ENCODE measurements around the gene TMEM225.
A peak's percentile ranks its signal among the peaks of the same experiment; 100 is the strongest.
"Not testable (repeated sequence)": the region's sequence is repeated elsewhere in the genome, so short reads cannot be mapped to it uniquely, and the experiment has no call there.

Gene TMEM225, protein sequence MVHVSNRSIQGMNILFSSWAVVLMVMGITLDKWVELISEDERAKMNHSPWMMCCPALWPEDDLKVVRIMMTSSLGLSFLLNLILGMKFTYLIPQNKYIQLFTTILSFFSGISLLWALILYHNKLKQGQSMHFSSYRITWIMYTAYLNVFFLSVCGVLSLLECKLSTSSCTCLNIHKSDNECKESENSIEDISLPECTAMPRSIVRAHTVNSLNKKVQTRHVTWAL

DNA sequence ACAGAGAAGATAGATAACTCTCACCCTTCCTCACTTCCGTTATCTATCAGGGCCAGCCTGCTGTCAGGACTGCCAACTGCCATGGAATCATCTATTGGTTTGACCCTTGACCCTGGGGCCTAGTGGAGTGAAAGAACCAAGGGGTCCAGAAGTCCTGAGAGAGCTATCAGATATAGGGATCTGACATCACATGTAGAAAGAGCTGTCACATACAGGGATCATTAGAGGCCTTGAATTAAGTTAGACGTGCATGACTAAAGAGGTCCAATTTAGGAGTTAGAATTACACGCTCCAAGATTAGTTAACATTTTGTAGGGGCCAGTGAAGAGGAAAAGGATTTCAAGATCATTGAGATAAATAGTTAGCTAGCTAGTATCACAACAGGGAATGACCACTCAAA lies at the start of gene TMEM225:
Gene TMEM225 (minus strand): TSS at position 101 of the 400 bp plus-strand sequence. CDS start 245 bp downstream, outside the sequence.
- DNase-seq: no peak

GRCh38 chr11:123924027-123924426 lies 38.6 kb upstream of the TMEM225 start:
- peak; percentile 71 for DNase-seq

DNA sequence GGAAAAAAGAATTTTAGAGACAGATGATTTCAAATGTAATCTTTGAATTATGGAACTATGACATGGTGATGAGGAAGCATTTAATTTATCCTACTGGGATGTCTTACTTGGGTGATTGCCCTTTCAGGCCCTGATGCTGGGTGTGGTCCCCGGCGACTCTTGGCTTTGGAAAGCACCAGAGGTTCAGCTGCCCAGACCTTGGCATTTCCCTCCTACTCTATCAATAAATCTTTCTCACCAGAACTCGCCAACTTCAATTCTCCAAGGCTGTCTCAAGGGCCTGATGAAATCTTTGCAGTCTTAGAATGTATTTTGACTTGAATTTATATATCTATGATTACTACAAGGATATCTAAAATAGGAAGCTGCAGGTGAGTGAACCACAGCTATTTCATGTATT lies 35.5 kb upstream of the TMEM225 start:
- DNase-seq: no peak

DNA sequence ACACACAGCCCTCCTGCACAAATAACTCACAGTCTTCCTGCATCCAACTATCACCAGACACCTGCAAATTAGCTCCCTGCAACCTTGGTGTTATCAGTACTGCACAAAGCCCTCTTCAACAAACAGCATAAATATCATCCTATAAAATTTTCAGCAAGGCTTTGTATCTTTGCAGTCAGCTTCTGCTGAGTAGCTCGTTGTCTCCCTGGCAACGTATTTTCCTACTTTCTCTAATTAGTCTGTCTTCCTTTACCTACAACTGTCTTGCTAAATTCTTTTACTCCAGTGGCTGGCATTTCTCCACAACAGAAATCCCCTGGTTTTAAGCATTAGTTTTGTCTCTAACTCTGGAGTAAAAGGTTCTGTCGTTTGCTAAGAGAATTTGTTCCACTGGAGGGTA lies 20.4 kb upstream of the TMEM225 start:
- peak; percentile 44 for DNase-seq

- no peak for DNase-seq
Observed at GRCh38 chr11:123904932-123905331, 19.5 kb upstream of the TMEM225 start.

DNA sequence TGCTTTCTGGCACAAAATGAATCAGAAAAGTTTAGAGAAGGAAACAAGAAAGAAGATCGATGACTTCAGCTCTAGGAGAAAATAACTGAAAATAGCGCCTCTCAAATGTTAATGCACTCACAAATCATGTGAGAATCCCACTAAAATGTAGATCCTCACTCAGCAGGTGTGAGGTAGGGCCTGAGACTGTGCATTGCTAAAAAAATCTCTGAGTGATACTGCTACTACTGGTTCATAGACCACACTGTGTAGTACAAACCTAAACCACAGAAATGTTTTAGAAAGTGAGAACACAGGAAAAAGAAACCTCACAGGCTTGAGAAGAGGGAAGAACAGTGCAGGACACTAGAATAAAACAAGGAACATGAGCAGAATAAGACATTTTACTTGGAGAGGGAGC lies 18.5 kb upstream of the TMEM225 start:
- no peak for DNase-seq

GRCh38 chr11:123901867-123902266 lies 16.4 kb upstream of the TMEM225 start, which contains the start of gene OR8D4:
Gene OR8D4, plus strand, starts transcription at chr11:123902167. Its CDS starts 4,265 bp downstream, at chr11:123906432.
- no peak for DNase-seq

GRCh38 chr11:123899792-123900191 lies 14.3 kb upstream of the TMEM225 start:
- DNase-seq: no peak

GRCh38 chr11:123892031-123892430 lies 6.6 kb upstream of the TMEM225 start:
- no peak for DNase-seq

- DNase-seq: no peak
Observed at GRCh38 chr11:123880912-123881311, 4.6 kb downstream of the TMEM225 start.

DNA sequence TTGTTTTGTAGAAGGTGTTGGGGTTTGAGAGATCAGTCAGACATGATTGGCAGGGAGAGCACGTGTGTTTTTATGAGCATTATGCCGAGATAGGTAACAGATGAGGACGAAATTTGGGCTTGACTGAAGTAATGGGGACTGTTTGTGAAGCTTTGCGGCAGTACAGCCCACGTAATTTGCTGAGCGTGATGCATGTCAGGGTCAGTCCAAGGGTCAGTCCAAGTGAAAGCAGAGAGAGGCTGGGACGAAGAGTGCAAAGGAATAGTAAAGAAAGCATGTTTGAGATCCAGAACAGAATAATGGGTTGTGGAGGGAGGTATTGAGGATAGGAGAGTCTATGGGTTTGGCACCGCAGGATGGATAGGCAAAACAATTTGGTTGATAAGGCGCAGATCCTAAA lies 17.7 kb downstream of the TMEM225 start:
- DNase-seq: not testable (repeated sequence)

- not testable (repeated sequence) for DNase-seq
Observed at GRCh38 chr11:123865293-123865692, 20.2 kb downstream of the TMEM225 start.

DNA sequence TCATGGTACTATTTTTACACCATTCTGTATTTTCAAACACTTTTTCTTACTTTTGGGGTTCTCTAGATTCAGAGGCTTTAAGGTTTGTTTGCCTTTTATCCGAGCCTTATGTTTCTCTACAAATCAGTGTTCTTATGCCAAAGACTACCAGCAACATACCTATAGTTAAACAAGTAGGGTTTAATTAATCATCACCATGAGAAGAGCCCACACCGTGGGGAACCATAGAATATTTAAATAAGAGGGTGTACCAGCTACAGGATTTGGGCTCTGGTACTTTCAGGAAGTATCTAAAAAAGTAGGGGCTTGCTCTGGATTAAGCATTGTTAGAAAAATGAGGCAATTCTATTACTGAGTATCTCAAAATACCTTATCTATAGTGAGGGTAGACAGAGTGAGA lies 25.7 kb downstream of the TMEM225 start:
- no peak for DNase-seq

DNA sequence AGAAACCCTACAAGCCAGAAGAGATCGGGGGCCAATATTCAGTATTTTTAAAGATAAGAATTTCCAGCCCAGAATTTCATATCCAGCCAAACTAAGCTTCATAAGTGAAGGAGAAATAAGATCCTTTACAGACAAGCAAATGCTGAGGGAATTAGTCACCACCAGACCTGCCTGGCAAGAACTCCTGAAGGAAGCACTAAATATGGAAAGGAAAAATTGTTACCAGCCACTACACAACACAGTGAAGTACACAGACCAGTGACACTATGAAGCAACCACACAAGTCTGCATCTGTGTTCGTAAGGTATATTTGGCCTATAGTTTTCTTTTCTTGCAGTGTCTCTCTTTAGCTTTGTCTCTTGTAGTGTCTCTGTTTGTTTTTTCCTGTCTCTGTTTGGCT lies 29.0 kb downstream of the TMEM225 start:
- DNase-seq: no peak

DNA sequence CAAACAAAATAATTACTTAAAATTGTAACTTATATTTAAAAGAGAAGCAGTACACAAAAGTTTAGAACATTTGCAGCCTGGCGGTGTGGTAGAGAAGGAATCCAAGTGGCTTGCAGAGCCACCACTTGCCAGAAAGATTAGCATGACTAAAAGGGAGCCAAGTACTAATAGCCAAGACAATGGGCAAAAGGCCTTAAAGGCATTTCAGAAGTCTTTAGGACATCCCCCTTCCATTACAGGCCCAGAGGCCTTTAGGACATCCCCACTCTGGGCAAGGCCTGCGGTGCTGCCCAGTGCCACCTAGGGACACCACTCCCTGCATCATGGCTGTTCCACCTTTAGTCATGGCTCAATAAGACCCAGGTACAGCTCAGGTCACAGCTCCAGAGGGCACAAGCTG lies 32.4 kb downstream of the TMEM225 start:
- no peak for DNase-seq

- DNase-seq: no peak
Observed at GRCh38 chr11:123852321-123852720, 33.1 kb downstream of the TMEM225 start.

GRCh38 chr11:123851110-123851509 lies 34.4 kb downstream of the TMEM225 start:
- no peak for DNase-seq

- DNase-seq: no peak
Observed at GRCh38 chr11:123841174-123841573, 44.3 kb downstream of the TMEM225 start.

DNA sequence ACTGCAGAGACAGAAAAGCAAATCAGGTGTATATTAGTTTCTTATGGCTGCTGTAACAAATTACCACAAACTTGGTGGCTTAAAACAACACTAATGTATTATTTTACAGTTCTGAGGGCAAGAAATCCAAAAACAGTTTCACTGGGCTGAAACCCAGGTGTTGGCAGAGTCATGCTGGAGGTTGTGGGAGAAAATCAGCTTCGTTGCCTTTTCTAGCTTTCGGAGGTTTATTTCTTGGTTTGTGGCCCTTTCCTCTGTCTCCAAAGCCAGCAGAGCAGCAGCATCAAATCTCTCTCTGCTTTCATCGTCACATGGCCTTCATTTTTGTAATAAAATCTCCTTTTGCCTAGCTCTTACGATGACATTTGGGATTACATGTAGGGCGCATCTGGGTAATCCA lies 46.3 kb downstream of the TMEM225 start:
- no peak for DNase-seq

- no peak for DNase-seq
Observed at GRCh38 chr11:123838659-123839058, 46.8 kb downstream of the TMEM225 start.

- DNase-seq: no peak
Observed at GRCh38 chr11:123838199-123838598, 47.3 kb downstream of the TMEM225 start.

DNA sequence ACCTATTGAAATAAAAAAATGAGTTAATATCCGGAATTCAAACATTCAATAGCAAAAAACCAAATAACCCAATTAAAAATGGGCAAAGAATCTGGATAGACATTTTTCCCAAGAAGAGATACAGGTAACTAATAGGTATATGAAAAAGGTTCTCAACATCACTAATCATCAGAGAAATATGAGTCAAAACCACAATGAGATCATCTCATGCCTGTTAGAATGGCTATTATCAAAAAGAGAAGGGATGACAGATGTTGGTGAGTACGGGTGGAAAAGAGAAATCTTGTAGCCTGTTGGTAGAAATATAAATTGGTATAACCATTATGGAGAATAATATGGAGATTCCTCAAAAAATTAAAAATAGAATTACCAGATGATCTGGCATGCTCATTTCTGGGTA lies 52.4 kb downstream of the TMEM225 start:
- no peak for DNase-seq

Data from NCI-H526 treated with DMSO at 0.1 percent for 48 hours (cell line).